ENCODE measurements around the gene GJA4. TPM values are rescaled to one million over a fixed set of nuclear protein-coding genes. Genes with fewer than 3 reads are reported as not detected.

The GJA4 gene
- total and polyA plus RNA-seq, 2 experiments from 2014 or later = 2.5 to 3.7 TPM

- Histone ChIP-seq H2AFZ (no peak overlapping the region), H3K4me1 (ENCODE audit: insufficient read depth) (no peaks in the 10 kb centered on the region), H3K4me3 (no peak overlapping the region), H3K9me2 (replicated peaks; ENCODE audit: insufficient read depth) (no peaks in the 10 kb centered on the region), H3K4me2 (no peak overlapping the region), H4K20me1 (ENCODE audit: insufficient read depth, poor library complexity, severe bottlenecking) (no peaks in the 10 kb centered on the region), H3K9me3 (ENCODE audit: low read depth) (no peaks in the 10 kb centered on the region), H3K79me2 (no peaks in the 10 kb centered on the region), H3K36me3 (replicated peaks; ENCODE audit: insufficient read depth, low read depth) (no peaks in the 10 kb centered on the region), H3K27ac (no peak overlapping the region), H3K27me3 (peaks cover 22% of the 10 kb centered on the region)
- DNase-seq (ENCODE audit: low spot score) = no peak
- 96% methylated on average over 40 of the region's 40 CpGs for WGBS (ENCODE audit: low lambda C conversion rate, missing lambda C conversion rate)
- no peak for TF ChIP-seq EZH2 (IDR thresholded peaks at IDR 0.05; ENCODE audit: borderline replicate concordance)
- TF ChIP-seq EZH2phosphoT487 (IDR thresholded peaks at IDR 0.05; ENCODE audit: low read depth, severe bottlenecking, unreplicated experiment) = no peak
These were observed 1.4 kb downstream of the GJA4 start for GRCh38 chr1:34794001-34794789.

- TF ChIP-seq CTCF (IDR thresholded peaks at IDR 0.05; ENCODE audit: poor library complexity) (no peak), EZH2 (IDR thresholded peaks at IDR 0.05; ENCODE audit: borderline replicate concordance) (no peak), EZH2phosphoT487 (IDR thresholded peaks at IDR 0.05; ENCODE audit: low read depth, severe bottlenecking, unreplicated experiment) (no peak)
- Histone ChIP-seq H3K9me3 (ENCODE audit: low read depth) (no peaks in the 10 kb centered on the region), H3K27ac (no peak overlapping the region), H3K4me3 (no peak overlapping the region), H3K4me1 (ENCODE audit: insufficient read depth) (no peaks in the 10 kb centered on the region), H3K27me3 (peaks cover 22% of the 10 kb centered on the region), H3K79me2 (no peaks in the 10 kb centered on the region), H2AFZ (no peak overlapping the region), H3K36me3 (replicated peaks; ENCODE audit: insufficient read depth, low read depth) (no peaks in the 10 kb centered on the region), H4K20me1 (ENCODE audit: insufficient read depth, poor library complexity, severe bottlenecking) (no peaks in the 10 kb centered on the region), H3K9me2 (replicated peaks; ENCODE audit: insufficient read depth) (no peaks in the 10 kb centered on the region), H3K4me2 (no peak overlapping the region)
- no peak for DNase-seq (ENCODE audit: low spot score)
- 93% methylated on average over 12 of the region's 12 CpGs for WGBS (ENCODE audit: low lambda C conversion rate, missing lambda C conversion rate)
These were observed 2.0 kb downstream of the GJA4 start for GRCh38 chr1:34794790-34795180.

- Histone ChIP-seq H3K27ac (no peak overlapping the region), H4K20me1 (ENCODE audit: insufficient read depth, poor library complexity, severe bottlenecking) (no peaks in the 10 kb centered on the region), H3K4me1 (ENCODE audit: insufficient read depth) (no peaks in the 10 kb centered on the region), H3K9me3 (ENCODE audit: low read depth) (no peaks in the 10 kb centered on the region), H3K4me2 (no peak overlapping the region), H3K79me2 (no peaks in the 10 kb centered on the region), H3K9me2 (replicated peaks; ENCODE audit: insufficient read depth) (no peaks in the 10 kb centered on the region), H3K27me3 (peaks cover 22% of the 10 kb centered on the region), H2AFZ (no peak overlapping the region), H3K4me3 (no peak overlapping the region), H3K36me3 (replicated peaks; ENCODE audit: insufficient read depth, low read depth) (no peaks in the 10 kb centered on the region)
- DNase-seq (ENCODE audit: low spot score) = no peak
- TF ChIP-seq EZH2 (IDR thresholded peaks at IDR 0.05; ENCODE audit: borderline replicate concordance) = no peak
- TF ChIP-seq CTCF (IDR thresholded peaks at IDR 0.05; ENCODE audit: poor library complexity) = no peak
- TF ChIP-seq EZH2phosphoT487 (IDR thresholded peaks at IDR 0.05; ENCODE audit: low read depth, severe bottlenecking, unreplicated experiment) = no peak
- 91% methylated on average over 6 of the region's 6 CpGs for WGBS (ENCODE audit: low lambda C conversion rate, missing lambda C conversion rate)
These were observed 3.1 kb downstream of the GJA4 start for GRCh38 chr1:34795916-34796315.

- no peaks in the 10 kb centered on the region for H3K9me3 ChIP-seq (ENCODE audit: low read depth)
- H2AFZ ChIP-seq = no peak overlapping the region
- H4K20me1 ChIP-seq (ENCODE audit: insufficient read depth, poor library complexity, severe bottlenecking) = no peaks in the 10 kb centered on the region
- WGBS (ENCODE audit: low lambda C conversion rate, missing lambda C conversion rate) = 76% methylated on average over 6 of the region's 6 CpGs
- no peaks in the 10 kb centered on the region for H3K79me2 ChIP-seq
- TF ChIP-seq EZH2phosphoT487 (IDR thresholded peaks at IDR 0.05; ENCODE audit: low read depth, severe bottlenecking, unreplicated experiment) (no peak), EZH2 (IDR thresholded peaks at IDR 0.05; ENCODE audit: borderline replicate concordance) (no peak), CTCF (IDR thresholded peaks at IDR 0.05; ENCODE audit: poor library complexity) (no peak)
- H3K27ac ChIP-seq = no peak overlapping the region
- no peaks in the 10 kb centered on the region for H3K9me2 ChIP-seq (replicated peaks; ENCODE audit: insufficient read depth)
- peaks cover 16% of the 10 kb centered on the region for H3K27me3 ChIP-seq
- H3K4me2 ChIP-seq = no peak overlapping the region
- no peaks in the 10 kb centered on the region for H3K36me3 ChIP-seq (replicated peaks; ENCODE audit: insufficient read depth, low read depth)
- H3K4me1 ChIP-seq (ENCODE audit: insufficient read depth) = no peaks in the 10 kb centered on the region
- H3K4me3 ChIP-seq = no peak overlapping the region
- DNase-seq (ENCODE audit: low spot score) = no peak
These were observed 4.2 kb downstream of the GJA4 start for GRCh38 chr1:34796990-34797389.
